LoVo (cell line): Measurements from ENCODE around the gene SF3B3.

Experiments
- DNase-seq: peaks from one replicate; pipeline ENCODE4 v3.0.0-alpha.2; 2016; ENCODE audit warnings: low spot score

The SF3B3 gene

DNA sequence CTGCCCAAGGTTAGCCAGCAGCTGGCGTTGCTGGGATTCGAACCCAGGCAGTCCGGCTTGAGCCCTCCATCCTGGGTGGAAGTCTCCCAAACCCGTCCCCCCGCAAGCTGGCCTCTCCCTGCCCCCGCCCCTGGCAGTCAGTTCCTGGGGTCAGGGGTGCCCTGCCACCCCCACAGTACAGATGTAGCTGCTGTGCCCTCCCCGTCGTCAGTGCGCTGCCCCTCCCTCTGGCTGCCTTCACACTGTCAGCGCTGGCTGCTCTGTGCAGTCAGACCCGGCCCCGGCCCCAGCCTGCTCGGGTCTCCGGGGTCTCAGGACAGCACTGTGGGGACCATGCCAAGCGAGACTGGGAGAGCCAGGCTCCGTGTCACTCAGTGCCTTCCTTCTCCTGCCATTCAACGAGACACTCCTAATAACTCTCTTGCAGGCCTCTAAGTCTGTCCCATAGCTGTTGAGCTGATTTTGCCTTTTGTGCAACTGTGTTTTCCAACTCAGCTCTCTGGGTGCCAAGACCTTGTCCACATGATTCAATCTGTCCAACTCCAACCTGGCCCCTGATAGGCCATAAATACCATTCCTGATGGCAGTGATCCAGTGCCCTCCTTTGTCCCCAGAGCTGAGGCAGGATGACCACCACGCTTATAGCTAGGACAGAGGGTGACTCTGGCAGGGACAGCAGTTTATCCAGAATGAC lies 67.3 kb downstream of the SF3B3 start:
- no peak for DNase-seq

DNA sequence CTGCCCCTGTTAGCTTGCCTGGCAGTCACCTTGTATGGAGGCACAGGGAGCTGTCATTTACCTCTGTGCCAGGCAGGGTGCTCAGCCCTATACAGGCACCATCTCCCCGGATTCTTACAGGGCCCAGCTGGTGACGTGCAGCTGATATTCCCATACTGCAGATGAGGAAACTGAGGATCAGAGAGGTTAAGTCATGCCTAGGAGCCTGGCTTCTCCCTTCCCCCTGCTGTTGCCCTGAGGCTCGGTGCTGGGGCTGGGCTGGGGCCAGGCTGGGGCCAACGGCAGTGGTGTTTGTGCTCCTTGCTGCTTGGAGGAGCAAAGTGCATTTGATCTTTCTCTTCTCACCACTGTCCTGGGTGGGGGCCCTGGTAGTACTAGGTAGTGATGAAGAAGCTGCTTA lies 68.0 kb downstream of the SF3B3 start:
- DNase-seq = no peak

DNA sequence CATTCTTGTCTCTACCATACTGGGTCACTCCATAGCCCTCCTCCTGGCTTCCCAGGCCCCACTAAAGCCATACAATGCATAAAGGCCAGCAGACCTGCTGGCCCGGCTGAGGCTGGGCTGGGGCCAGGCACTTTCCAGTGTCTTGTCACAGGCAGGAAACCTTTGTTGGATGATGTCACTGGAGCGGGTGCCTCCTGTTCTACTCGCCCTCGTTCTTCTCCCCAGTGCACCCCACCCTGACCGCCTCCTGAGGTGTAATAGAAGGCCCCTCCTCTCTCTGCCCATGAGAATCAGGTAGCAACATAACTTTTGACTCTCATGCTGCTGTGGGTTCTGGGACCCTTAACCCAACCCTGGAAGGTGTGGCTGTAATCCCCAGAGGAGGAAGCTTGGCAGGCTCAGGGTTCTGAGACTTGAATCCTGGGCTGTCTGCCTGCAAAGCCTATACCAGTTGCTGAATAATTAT lies 68.5 kb downstream of the SF3B3 start:
- DNase-seq = no peak

DNA sequence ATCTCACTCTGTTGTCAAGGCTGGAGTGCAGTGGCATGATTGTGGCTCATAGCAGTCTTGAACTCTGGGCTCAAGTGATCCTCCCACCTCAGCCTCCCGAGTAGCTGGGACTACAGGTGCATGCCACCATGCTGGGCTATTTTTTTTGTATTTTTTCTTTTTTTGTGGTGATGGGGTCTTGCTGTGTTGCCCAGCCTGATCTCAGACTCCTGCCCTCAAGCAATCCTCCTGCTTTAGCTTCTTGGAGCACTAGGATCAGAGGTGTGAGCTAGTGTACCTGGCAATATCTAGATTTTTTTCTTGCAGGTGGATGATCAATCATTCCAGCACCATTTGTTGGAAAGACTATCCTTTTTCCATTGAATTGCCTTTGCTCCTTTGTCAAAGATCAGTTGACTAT lies 69.9 kb downstream of the SF3B3 start:
- DNase-seq = no peak

DNA sequence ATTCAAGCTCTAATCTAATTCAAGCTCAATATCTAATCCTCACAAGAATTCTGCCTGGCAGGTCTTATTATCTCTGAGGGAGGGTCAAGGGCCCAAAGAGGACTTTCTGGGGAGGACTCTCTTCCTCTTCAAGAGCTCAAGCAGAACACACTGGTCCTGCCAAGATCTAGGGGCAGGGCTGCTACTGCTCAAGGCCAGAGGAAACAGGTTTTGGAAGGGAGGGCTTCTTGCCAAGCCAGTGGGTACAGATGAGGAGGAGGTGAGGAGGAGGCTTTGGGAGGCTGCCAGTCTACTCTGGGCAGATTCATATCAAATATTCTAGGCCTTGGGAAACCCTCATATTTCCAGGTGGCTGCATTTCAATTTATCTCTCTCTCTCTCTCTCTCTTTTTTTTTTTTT lies 71.0 kb downstream of the SF3B3 start:
- DNase-seq = no peak

DNA sequence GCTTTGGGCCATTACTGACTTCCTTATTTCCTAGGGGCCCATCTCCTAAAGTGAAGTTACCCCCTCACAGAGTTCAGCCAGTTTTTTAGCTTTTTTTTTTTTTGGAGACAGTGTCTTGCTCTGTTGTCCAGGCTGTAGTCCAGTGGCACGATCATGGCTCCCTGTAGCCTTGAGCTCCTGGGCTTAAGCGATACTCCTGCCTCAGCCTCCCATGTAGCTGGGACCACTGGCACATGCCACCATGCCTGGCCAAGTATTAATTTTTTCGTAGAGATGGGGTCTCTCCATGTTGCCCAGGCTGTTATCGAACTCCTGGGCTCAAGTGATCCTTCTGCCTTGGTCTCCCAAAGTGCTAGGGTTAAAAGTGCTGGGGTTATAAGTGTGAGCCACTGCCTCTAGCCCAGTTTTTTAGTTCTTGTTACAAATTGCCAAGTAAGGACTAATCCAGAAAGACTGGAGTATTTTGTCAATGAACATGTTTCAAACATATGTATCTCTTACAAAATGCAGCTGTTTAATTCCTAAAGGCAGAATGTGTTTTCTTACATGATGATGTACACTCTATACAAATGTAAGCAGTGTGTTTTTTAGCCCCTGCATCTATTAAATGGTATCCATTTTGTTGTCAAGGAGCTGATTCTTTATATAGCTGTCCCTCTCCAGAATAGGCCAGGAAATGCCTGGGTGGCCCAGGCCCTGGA lies 73.7 kb downstream of the SF3B3 start:
- no peak for DNase-seq

DNA sequence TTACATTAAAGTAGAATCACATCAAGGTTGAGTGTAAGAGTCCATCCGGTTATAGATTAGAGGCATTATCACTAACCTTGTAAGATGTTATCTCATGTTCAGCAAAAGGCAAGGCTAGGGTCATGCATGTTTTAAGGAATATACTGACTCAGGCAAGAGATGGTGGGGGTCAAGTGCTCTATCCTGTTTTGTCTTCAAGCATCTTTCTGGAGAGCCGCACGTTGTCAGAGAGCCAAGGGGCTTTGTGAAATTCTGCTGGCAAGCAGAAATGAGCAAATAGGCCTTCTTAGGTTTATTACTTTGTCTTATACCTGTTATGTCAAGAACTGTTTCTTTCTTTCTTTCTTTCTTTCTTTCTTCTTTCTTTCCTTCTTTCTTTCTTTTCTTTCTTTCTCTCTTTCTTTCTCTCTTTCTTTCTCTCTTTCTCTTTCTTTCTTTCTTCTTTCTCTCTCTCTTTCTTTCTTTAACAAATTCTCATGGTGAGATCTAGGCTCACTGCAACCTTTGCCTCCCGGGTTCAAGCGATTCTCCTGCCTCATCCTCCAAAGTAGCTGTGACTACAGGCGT lies 75.4 kb downstream of the SF3B3 start:
- DNase-seq = no peak

DNA sequence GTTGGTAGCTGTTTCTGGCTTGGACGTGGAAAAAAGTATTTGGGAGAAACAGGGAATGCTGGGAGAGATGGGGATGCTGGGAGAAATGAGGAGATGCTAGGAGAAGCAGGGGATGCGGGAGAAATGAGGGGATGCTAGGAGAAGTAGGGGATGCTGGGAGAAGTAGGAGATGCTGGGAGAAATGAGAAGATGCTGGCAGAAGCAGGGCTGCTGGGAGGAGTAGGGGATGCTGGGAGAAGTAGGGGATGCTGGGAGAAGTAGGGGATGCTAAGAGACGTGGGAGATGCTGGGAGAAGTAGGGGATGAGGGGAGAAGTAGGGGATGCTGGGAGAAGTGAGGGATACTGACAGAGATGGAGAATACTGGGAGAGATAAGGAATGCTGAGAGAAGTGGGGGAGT lies 77.1 kb downstream of the SF3B3 start:
- DNase-seq = no peak

DNA sequence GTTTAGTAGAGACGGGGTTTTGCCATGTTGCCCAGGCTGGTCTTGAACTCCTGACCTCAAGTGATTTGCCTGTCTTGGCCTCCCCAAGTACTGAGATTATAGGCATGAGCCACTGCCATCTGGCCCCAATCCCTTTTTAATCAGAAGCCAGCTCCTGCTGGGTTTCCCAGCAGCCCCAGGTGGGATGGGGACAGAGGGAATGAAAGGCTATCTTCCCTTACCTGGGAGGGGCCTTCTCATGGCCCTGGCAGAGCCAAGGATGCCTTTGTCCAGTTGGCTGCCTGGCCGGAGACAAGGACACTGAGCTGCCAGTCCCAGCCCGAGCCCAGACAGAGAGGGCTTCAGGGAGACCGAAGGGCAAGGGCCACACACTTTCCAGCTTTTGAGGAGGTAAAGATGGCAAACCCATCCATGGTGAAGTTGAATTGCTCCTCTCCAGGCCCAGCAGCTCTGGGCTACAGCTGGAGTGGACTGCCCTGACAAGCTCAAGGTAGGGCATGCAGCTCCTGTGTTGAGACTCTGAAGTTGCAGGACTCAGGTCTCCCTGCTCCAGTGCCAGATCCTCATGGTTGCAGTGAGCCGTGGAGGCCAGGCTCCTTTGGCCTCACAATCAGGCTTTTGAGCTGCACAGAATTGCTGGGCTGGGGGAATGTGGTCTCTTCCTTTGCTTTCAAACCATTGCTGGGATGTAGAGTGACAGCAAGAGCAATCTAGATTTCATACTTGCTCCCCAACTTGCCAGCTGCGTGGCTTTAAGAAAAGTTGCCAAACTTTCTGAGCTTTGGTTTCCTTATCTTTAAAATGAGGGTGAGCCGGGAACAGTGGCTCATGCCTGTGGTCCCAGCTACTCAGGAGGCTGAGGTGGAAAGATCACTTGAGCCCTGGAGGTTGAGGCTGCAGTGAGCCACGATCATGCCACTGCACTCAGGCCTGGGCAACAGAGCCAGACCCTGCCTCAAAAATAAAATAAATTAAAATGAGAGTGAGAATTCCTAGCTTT lies 78.3 kb downstream of the SF3B3 start:
- no peak for DNase-seq

DNA sequence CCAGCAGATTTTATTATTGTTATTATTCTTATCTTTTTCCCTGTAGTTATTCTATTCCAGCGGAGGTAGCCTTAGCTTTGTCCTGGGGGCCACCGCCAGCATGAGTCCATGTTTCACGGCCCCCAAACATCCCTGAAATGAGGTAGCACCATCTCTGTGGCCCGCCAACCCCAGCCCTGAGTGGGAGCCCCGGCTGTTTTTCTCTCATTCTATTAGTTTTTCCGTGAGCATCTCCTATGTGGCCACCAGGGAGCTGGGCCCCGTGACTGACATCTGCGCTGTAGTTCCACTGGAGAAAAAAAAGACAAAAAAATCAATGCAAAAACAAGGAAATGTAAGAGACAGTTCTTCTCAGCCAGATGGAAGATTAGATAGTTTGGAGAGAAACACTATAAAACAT lies 79.2 kb downstream of the SF3B3 start:
- DNase-seq = no peak

DNA sequence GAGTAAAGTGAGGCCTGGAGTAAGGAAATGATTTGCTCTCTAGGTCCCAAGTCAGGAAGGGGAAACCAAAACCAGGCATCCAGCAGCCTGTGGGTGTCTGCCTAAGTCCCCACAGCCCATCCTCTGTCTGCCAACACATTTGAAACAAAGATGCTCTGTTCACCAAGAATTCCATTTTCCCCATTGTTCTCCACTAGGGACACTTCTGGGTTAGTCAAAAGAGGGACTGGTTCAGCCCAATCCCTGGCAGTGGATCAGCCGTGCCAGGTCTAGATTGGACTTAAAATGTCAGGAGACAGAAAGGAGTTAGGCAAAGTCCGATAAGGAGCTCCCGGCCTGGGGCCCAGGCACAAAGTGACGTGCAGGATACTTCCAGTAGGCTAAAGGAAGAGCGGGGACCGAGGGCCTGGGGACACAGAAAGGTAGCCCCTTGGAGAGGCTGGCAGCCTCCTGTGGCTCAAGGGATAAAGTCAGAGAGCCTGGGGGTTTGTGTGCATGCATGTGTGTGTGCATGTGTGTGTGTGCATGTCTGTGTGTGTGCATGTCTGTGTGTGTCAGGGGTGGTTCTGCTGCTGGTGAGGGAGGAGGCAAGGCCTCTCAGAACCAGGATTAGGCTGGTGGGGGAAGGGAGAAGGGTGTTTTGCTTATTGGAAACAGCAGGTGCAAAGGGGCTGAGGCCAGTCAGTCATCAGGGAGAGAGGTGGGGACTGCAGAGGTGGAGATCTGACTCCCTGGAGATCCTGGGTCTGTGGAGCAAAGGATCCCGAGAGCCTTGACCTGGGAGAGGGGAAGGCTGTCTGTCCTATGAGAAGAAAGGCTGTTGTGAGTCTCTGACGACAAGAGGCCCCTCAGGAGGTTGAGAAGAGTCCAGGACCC lies 81.0 kb downstream of the SF3B3 start:
- DNase-seq = no peak

DNA sequence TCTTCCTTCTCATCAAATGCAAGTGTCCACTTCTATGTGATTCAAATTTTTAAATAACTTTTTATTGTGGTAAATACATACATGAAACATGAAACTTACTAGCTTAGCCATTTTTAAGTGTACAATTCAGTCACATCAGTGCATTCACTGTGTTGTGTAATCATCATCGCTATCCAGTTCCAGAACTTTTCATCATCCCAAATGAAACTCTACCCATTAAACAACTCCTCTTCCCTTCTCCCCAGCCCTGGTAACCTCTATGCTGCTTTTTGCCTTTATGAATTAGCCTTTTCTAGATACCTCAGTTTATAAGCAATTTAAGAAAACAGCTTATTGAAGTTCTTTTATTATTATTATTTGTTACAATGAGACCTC lies 81.7 kb downstream of the SF3B3 start:
- DNase-seq = no peak

DNA sequence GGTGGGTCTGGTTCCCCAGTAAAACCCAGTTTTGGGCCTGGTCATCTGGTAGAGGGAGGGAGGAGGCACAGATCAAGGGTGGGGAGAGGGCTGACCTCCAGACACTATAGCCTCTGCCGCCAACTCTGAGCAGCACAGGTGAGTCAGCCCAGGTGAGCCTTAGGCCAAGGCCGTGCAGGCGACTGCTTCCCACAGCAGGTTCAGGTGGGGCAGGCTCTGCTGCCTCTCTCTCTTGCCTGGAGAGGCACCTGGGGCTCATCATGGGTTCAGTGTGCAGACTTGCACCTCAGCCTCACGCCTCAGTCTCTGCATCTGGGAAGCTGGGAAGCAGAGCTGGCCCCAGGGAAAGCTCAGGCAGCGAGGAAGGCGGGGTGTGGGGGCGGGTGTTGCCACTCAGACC lies 84.9 kb downstream of the SF3B3 start:
- no peak for DNase-seq

DNA sequence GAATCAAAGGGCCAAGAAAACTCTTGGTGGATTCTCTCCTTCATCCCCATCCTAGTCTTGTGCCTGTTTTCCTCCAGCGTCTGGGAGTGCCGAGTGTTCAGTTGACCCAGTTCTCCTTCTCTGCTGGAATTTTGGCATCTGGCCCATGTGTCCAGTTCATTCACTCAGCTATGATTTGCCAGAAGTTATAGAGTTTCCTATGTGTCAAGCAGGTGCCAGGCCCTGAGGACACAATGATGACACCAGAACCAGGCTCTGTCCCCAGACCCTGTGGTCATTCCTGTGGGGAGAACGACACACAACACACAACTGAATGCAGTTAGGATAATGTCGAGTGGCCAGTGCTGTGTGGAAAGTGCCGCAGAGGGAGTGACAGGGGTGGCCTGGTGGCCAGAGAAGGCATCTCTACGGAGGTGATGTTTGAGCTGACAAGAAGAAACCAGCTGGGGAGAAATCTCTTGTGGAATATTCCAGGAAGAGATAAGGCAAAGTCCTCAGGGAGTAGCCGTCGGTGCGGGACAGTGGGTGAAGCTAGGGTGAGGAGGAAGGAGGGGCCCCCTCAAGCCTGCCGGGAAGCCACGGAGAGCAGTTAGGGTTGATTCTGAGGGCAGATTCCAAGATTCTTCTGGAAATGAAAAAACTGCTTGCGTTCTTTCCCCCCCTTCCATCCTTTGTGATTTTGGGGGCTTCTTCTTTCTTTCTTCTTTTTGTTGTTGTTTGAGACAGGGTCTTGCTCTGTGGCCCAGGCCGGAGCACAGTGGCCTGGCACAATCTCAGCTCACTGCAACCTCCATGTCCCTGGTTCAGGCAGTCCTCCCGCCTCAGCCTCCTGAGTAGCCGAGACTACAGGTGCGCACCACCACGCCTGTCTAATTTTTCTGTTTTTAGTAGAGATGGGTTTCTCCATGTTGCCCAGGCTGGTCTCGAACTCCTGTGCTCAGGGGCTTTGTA lies 86.9 kb downstream of the SF3B3 start:
- no peak for DNase-seq

DNA sequence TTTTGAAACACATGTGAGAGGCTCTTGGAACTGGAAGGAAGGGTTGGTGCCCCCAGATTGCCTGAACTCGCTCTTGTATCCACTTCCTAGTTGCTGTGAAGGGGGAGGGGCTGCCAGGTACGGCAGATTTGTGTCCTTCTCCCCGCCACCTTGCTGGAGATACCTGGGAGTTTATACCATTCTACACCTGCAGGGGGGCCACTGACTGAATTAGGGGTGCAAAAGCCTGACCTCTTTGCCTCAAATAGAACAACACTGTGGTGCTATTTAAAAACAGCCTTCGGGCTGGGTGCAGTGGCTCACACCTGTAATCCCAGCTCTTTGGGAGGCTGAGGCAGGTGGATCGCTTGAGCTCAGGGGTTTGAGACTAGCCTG lies 87.6 kb downstream of the SF3B3 start:
- DNase-seq = no peak

DNA sequence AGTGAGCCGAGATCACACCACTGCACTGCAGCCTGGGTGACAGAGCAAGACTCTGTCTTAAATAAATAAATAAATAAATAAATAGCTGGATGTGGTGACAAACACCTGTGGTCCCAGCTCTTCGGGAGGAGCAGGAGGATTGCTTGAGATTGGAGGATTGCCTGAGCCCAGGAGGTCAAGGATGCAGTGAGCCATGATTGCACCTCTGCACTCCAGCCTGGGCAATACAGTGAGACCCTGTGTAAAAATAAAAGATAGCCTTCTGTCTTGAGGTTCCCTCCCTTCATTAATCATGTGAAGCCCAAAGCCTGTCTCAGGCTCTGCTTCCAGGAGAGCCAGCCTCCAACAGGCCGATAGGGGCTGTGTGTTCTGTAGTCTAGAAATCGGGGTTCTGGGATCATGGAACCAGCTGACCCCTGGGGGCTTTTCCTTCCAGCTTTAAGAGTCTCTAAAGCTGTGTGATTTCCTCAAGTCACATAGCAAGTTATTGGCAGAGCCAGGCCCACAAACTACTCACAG lies 88.2 kb downstream of the SF3B3 start:
- no peak for DNase-seq

DNA sequence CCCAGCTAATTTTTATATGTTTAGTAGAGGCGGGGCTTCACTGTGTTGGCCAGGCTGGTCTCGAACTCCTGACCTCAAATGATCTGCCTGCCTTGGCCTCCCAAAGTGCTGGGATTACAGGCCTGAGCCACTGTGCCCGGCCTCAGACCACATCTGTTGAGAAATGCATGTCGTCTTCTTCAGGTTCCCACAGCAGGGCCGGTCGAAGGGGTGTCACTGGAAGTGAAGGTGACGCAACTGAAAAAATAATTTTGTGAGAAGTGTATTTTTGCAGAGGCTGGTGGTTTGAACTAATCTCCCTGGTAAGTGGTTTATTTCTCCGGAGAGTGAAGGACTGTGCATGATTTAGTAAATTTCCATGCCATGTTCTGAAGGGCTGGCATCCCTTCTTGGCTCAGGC lies 89.3 kb downstream of the SF3B3 start:
- DNase-seq = no peak

DNA sequence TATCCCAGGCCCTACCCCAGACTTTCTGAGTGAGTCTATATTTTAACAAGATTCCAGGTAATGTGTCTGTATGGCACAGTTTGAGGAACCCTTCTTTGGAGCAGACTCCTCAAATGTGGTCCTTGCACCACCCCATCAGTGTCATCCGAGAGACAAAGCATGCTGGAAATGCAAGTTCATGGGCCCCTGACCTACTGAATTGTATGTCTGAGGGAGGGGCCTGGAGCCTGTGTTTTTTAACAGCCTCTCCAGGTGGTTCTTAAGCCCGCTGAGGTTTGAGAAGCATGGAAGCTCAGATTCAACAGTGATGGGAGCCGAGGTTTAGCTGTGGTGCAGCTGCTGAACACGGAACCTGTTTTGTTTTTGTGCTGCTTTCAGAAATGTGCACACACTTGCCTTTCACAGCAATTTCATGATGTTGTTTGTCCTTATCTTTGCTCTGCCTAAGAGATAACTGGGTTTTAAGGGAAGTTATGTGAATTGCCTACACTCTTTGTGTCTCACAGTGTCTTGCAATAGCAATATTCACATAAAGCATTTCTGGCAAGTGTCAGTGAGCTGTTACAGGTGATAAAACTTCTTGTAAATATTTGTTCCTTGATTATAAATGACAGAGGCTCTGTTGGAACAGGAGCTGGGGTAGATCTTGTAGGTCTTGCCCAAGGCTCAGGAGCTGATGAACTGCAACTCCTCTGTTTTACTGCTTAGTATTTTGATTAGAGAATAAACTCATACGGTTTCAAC lies 90.8 kb downstream of the SF3B3 start:
- no peak for DNase-seq

DNA sequence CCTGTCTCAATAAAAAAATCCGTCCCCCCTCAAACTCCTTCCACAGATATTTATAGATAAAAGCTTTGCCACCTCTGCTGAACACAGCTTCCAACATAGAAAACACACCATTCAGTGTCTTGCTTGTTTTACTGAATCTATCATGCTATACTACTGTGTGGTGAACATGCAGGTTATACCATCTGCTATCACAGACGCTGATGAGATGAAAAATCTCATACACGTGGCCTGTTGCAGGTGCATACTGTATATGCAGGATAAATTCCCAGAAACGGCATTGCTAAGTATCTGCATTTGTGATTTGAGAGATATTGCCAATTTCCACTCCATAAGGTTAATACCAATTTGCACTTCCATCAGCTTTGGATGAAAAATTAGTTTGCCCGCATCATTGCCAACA lies 92.3 kb downstream of the SF3B3 start:
- no peak for DNase-seq
